Body of pancreas (tissue), 4 donors: ENCODE measurements around the gene CCL25.

Source experiments
- CTCF ChIP-seq, 7 experiments: fragments of 450-650 bp in 4 of 7; fragments of 200-600 bp in 3 of 7; sonication (generic) in 3 of 7; IDR thresholded peaks; one replicate each; pipeline ENCODE4 v1.5.1; 2016 to 2019; ENCODE audit warnings: antibody characterized with exemption in 7 of 7
- POLR2A ChIP-seq, 3 donors: fragments of 450-650 bp; IDR thresholded peaks; one replicate each; pipeline ENCODE4 v1.6.1; 2016; ENCODE audit warnings: antibody characterized with exemption in 3 of 3, mild to moderate bottlenecking in 2 of 3

GRCh38 chr19:8095354-8095886 is 42.9 kb downstream of the CCL25 start:
- no peak for TF ChIP-seq CTCF (IDR thresholded peaks at IDR 0.05)
- no peak for TF ChIP-seq POLR2A (IDR thresholded peaks at IDR 0.05)
